EH (cell line): ENCODE measurements around the gene AGRP.
"Not testable (repeated sequence)": the region's sequence is repeated elsewhere in the genome, so short reads cannot be mapped to it uniquely, and the experiment has no call there.

Experiments
- DNase-seq: peaks from one replicate; pipeline ENCODE4 v3.0.0-alpha.2; 2015; ENCODE audit warnings: low read depth

AGRP gene

GRCh38 chr16:67483150-67483549 is at the start of gene AGRP:
AGRP (minus strand) TSS chr16:67483547; CDS start chr16:67483398, 149 bp downstream.
- DNase-seq: no peak

GRCh38 chr16:67531247-67531646 is 47.9 kb upstream of the AGRP start:
- no peak for DNase-seq

GRCh38 chr16:67530013-67530939 is 46.9 kb upstream of the AGRP start:
- DNase-seq: peak; percentile 86

GRCh38 chr16:67529582-67530012 is 46.2 kb upstream of the AGRP start:
- no peak for DNase-seq

- DNase-seq: peak; percentile 57
These were observed 45.7 kb upstream of the AGRP start for GRCh38 chr16:67528870-67529581.

- DNase-seq: peak; percentile 59
These were observed 45.0 kb upstream of the AGRP start, which contains the start of gene RIPOR1 for GRCh38 chr16:67528222-67528869. RIPOR1 (plus strand) TSS chr16:67528829; CDS start chr16:67538447, 9,618 bp downstream.

- DNase-seq: no peak
These were observed 42.9 kb upstream of the AGRP start for GRCh38 chr16:67526149-67526791.

GRCh38 chr16:67525176-67525860 is 42.0 kb upstream of the AGRP start:
- peak; percentile 65 for DNase-seq

- peak; percentile 96 for DNase-seq
These were observed 37.9 kb upstream of the AGRP start for GRCh38 chr16:67521095-67521804.

- no peak for DNase-seq
These were observed 35.9 kb upstream of the AGRP start for GRCh38 chr16:67519242-67519641.

GRCh38 chr16:67518676-67519075 is 35.3 kb upstream of the AGRP start:
- no peak for DNase-seq

GRCh38 chr16:67517661-67518423 is 34.5 kb upstream of the AGRP start:
- DNase-seq: no peak

- DNase-seq: no peak
These were observed 33.8 kb upstream of the AGRP start for GRCh38 chr16:67517155-67517445.

- peak; percentile 84 for DNase-seq
These were observed 33.2 kb upstream of the AGRP start for GRCh38 chr16:67516296-67517154.

- DNase-seq: peak; percentile 85
These were observed 31.1 kb upstream of the AGRP start for GRCh38 chr16:67514382-67514828.

- DNase-seq: not testable (repeated sequence)
These were observed 30.5 kb upstream of the AGRP start for GRCh38 chr16:67513892-67514291.

GRCh38 chr16:67509016-67509415 is 25.7 kb upstream of the AGRP start:
- no peak for DNase-seq

- no peak for DNase-seq
These were observed 23.1 kb upstream of the AGRP start for GRCh38 chr16:67506468-67506867.
